Measurements from ENCODE around the gene ZNF397. TPM values are rescaled to one million over a fixed set of nuclear protein-coding genes. Genes with fewer than 3 reads are reported as not detected.

The ZNF397 gene
- total RNA-seq, 2 donors from 2014 or later: 12.5 to 15.0 TPM

DNA sequence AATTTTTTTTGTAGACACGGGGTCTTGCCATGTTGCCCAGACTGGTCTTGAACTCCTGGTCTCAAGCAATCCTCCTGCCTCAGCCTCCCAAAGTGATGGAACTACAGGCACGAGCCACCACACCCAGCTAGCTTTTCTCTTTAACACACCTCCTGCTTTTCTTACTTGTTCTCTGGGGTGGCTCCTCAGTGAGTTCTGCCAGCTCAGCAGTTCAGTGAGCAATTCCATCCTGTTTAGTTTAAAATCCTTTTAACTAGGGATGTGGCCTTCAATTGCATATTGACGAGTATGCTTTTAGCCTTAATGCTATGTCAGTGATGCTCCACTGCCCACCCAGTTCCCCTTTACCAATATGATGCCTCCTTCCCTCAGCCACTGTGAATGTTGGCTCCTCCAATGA is 16.1 kb downstream of the ZNF397 start:
- Mint-ChIP-seq H3K36me3 (peaks cover 37% of the 10 kb centered on the region), H3K27ac (peak overlapping the region in 1 of 2 donors; percentile 36), H3K4me1 (ENCODE audit: low read depth in 2 of 2) (no peaks in the 10 kb centered on the region), H3K4me3 (no peak overlapping the region), H3K27me3 (no peaks in the 10 kb centered on the region), H3K9me3 (peaks cover 20% of the 10 kb centered on the region)
- ATAC-seq: no peak
- no peak for DNase-seq (ENCODE audit: low spot score)

DNA sequence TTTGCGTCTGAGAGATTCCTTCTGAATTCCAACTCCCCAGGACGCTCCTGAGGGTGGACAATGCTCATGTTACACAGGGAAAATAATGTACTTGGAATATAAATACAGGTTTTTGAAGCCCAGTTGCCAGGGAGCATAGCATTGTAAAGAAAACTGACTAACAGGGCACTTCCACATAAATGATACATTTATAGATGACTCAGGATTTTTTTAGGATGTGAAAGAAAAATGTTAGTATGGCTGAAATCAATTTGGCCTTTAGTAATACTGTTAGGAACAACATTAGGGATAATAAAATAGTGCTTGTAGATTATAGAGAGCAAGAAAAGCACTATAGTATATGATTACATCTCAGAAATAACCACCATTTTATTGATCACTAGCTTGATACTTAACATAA is 23.6 kb downstream of the ZNF397 start:
- no peak overlapping the region for H3K27ac Mint-ChIP-seq
- DNase-seq (ENCODE audit: low spot score) (no peak), ATAC-seq (no peak)
- peaks cover 21% of the 10 kb centered on the region for H3K36me3 Mint-ChIP-seq
- no peak overlapping the region for H3K4me3 Mint-ChIP-seq
- peaks cover 13% of the 10 kb centered on the region for H3K9me3 Mint-ChIP-seq
- no peaks in the 10 kb centered on the region for H3K27me3 Mint-ChIP-seq
- H3K4me1 Mint-ChIP-seq (ENCODE audit: low read depth in 2 of 2): peaks cover 31 to 32% of the 10 kb centered on the region in 2 donors

DNA sequence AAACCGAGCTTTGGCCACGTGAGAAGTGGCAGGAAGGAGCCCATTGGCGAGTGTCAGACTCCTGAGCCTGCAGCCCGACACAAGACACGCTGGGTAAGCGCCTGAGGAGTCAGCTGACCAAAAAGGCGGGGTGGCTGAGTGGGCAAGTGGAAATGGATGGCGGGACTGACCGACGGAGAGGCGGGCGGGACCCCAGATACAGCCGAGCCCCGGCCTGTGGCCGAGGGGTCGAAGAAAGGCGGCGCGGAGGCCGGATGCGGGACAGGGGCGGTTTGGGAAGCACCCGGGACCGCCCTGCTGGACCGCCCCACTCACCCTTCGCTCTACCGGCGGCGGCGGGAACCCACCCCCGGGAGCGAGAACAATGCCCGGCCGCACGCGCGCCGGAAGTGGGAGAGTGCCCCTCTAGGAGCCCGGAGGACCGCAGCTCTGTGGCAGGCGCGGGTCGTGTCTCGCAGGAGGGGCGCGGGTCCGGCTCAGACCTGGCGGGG is 26.4 kb downstream of the ZNF397 start:
- ATAC-seq: peak; percentile 86 to 92

DNA sequence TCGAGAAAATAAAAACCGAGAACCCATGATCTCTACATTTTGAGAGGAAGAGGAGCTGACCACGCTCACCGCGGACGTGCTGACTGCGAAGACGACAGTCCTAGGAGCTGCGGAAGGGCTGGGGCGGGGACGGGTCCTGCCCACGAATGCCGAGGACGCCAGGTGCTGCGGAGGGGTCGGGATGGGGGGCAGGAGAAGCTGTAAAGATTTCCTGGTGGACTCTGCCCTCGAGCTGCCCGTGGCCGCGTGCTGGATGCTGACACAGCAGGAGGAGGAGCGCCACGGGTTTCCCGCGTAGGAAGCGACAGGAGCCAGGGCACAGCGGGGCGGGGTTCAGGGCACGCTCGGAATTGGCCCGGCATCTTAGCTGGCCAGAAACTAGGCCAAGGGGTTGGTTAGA is 27.0 kb downstream of the ZNF397 start:
- peak overlapping the region; percentile 96 for H3K4me3 Mint-ChIP-seq
- ATAC-seq (no peak), DNase-seq (ENCODE audit: low spot score) (no peak)
- peaks cover 31 to 32% of the 10 kb centered on the region in 2 donors for H3K4me1 Mint-ChIP-seq (ENCODE audit: low read depth in 2 of 2)
- H3K27ac Mint-ChIP-seq: peak overlapping the region; percentile 84 to 96
- H3K36me3 Mint-ChIP-seq: peaks cover 16% of the 10 kb centered on the region
- H3K27me3 Mint-ChIP-seq: no peaks in the 10 kb centered on the region
- H3K9me3 Mint-ChIP-seq: peaks cover 13% of the 10 kb centered on the region

More for the DNA sequence above, 26.4 kb downstream of the ZNF397 start:
- Mint-ChIP-seq H3K27ac (peak overlapping the region; percentile 84 to 96), H3K27me3 (no peaks in the 10 kb centered on the region), H3K4me1 (ENCODE audit: low read depth in 2 of 2) (peaks cover 31 to 32% of the 10 kb centered on the region in 2 donors), H3K4me3 (peak overlapping the region; percentile 96), H3K9me3 (peaks cover 13% of the 10 kb centered on the region), H3K36me3 (peaks cover 16% of the 10 kb centered on the region)
- DNase-seq (ENCODE audit: low spot score): peak; percentile 78

DNA sequence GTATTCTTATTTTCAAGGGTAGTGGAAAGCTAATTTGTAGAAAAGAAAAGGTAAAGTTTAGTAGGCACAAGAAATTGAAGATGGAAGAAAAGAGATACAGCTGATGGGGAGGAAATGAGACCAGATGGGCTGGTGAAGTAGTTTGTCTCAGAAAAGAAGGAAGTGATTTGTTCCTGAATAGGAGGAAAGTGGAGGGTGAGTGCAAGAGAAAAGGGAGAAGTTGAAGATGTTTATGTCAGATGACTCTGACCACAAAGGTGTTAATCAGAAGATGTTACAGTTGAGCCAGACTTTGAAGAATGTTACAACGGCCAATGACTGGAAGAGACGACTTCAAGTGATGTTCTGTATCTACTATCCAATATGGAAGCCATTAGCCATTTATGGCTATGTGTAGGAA is 28.0 kb downstream of the ZNF397 start:
- Mint-ChIP-seq H3K27ac (peak overlapping the region; percentile 84 to 96), H3K36me3 (peaks cover 16% of the 10 kb centered on the region), H3K4me1 (ENCODE audit: low read depth in 2 of 2) (peaks cover 31 to 32% of the 10 kb centered on the region in 2 donors), H3K27me3 (no peaks in the 10 kb centered on the region), H3K9me3 (peaks cover 13% of the 10 kb centered on the region), H3K4me3 (peak overlapping the region; percentile 96)
- DNase-seq (ENCODE audit: low spot score) (no peak), ATAC-seq (no peak)

DNA sequence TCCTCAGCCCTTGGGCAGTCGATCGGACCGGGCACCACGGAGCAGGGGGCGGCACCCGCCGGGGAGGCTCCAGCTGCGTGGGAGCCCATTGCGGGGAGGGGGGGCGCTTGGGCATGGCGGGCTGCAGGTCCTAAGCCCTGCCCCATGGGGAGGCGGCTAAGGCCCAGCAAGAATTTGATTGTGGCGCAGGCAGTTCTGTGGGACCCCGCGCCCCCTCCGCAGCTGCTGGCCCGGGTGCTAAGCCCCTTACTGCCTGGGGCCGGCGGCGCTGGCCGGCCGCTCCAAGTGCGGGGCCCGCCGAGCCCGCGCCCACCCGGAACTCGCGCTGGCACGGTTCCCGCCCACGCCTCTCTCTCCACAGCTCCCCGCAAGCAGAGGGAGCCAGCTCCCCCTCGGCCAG is 30.8 kb downstream of the ZNF397 start:
- no peak overlapping the region for H3K4me3 Mint-ChIP-seq
- ATAC-seq (no peak), DNase-seq (ENCODE audit: low spot score) (no peak)
- H3K27ac Mint-ChIP-seq: no peak overlapping the region
- H3K4me1 Mint-ChIP-seq (ENCODE audit: low read depth in 2 of 2): peaks cover 21 to 27% of the 10 kb centered on the region in 2 donors
- no peaks in the 10 kb centered on the region for H3K27me3 Mint-ChIP-seq
- peaks cover 14% of the 10 kb centered on the region for H3K9me3 Mint-ChIP-seq
- peaks cover 10% of the 10 kb centered on the region for H3K36me3 Mint-ChIP-seq

DNA sequence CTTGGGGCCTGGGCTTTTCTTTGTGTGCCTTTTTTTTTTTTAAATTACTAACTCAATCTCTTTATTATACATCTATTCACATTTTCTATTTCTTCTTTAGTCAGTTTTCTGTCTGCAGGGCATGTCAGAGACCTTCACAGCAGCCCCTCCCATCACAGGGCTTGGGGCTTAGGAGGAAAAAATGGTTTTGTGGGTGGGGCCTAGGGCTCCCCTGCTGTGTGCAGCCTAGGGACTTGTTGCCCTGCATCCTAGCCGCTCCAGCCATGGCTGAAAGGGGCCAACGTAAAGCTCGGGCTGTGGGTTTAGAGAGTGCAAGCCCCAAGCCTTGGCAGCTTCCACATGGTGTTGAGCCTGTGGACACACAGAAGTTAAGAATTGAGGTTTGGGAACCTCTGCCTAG is 35.4 kb downstream of the ZNF397 start:
- Mint-ChIP-seq H3K27me3 (no peaks in the 10 kb centered on the region), H3K27ac (no peak overlapping the region), H3K9me3 (peaks cover 4% of the 10 kb centered on the region), H3K4me1 (ENCODE audit: low read depth in 2 of 2) (peaks cover 14 to 20% of the 10 kb centered on the region in 2 donors), H3K4me3 (no peak overlapping the region), H3K36me3 (peaks cover 10% of the 10 kb centered on the region)
- DNase-seq (ENCODE audit: low spot score) (no peak), ATAC-seq (no peak)

DNA sequence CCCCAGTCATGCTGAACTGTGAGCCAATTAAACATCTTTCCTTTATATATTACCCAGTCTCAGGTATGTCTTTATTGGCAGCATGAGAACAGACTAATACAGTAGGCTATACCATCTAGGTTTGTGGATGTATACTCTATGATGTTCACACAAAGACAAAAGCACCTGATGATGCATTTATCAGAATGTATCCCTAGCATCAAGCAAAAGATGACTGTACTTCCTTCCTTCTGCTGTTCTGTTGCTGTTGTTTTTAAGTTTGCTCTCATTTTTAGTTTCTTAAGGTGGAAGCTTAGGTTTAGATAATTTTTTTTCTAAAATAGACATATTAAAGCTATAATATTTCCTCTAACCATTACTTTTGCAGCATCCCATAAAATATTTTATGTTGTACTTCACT is 36.8 kb downstream of the ZNF397 start:
- no peak overlapping the region for H3K4me3 Mint-ChIP-seq
- no peak for DNase-seq (ENCODE audit: low spot score)
- ATAC-seq: peak in 1 of 2 donors; percentile 80
- peaks cover 5% of the 10 kb centered on the region for H3K9me3 Mint-ChIP-seq
- peak overlapping the region; percentile 57 to 64 for H3K27ac Mint-ChIP-seq
- H3K4me1 Mint-ChIP-seq (ENCODE audit: low read depth in 2 of 2): peaks cover 22 to 26% of the 10 kb centered on the region in 2 donors
- peaks cover 13% of the 10 kb centered on the region for H3K36me3 Mint-ChIP-seq
- no peaks in the 10 kb centered on the region for H3K27me3 Mint-ChIP-seq

DNA sequence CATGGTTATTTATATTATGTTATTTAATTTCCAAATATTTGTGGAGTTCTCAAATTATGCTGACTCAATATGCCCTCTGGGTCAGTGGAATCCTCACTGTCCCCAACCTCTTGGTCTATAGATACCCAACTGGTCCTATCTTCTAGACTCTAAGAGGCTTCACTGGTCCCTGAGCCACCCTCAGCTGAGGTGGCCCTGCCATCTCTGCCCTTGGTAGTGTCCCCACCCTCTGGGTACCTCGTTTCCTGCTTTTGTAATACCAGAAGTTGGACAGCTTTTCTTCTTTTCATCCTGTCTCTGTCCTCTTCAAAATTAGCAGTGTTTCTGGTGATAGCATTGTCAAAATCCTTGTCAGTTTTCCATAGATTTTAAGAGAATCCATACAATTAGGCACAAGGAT is 37.3 kb downstream of the ZNF397 start:
- ATAC-seq (peak in 1 of 2 donors; percentile 52), DNase-seq (ENCODE audit: low spot score) (no peak)
- H3K27me3 Mint-ChIP-seq: no peaks in the 10 kb centered on the region
- peaks cover 26 to 28% of the 10 kb centered on the region in 2 donors for H3K4me1 Mint-ChIP-seq (ENCODE audit: low read depth in 2 of 2)
- H3K27ac Mint-ChIP-seq: peak overlapping the region; percentile 57 to 64
- peak overlapping the region; percentile 13 for H3K4me3 Mint-ChIP-seq
- H3K9me3 Mint-ChIP-seq: peaks cover 8% of the 10 kb centered on the region
- peaks cover 15% of the 10 kb centered on the region for H3K36me3 Mint-ChIP-seq

DNA sequence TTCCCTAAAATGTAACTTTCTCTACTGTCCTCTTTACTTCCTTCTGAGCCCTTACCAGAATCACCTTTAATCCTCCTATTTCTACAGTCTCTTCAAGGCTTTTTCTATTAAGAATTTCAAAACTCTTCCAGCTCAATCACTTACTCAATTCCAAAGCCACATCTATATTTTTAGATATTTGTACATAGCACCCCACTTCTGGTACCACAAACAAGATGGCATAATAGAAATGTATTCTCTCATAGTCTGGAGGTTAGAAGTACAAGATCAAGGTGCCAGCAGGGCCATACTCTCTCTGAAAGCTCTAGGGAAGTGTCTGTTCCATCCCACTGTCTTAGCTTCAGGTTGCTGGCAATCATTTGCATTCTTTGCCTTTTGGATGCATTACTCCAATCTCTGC is 38.1 kb downstream of the ZNF397 start:
- H3K27me3 Mint-ChIP-seq: no peaks in the 10 kb centered on the region
- ATAC-seq (no peak), DNase-seq (ENCODE audit: low spot score) (no peak)
- peak overlapping the region; percentile 13 for H3K4me3 Mint-ChIP-seq
- peaks cover 15% of the 10 kb centered on the region for H3K36me3 Mint-ChIP-seq
- peaks cover 8% of the 10 kb centered on the region for H3K9me3 Mint-ChIP-seq
- peaks cover 26 to 28% of the 10 kb centered on the region in 2 donors for H3K4me1 Mint-ChIP-seq (ENCODE audit: low read depth in 2 of 2)
- peak overlapping the region; percentile 9 to 57 for H3K27ac Mint-ChIP-seq

DNA sequence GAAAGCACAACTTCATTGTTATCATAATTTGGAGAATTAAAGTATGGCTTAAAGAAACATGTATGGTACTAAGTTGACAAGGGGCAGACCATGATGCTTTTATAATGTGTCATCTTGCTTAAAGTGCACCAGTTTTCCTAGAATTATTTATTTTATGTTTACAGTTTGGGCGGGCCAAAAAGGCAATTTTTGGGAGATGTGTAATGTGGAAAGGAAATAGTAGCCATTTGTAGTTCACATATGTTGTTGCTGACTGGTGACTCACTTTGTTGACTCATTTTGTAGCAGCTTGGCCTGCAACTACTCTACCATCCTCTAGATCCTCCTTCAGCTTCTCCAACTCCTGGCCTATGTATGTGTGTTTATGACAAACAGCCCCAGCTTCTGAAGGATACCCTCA is 41.5 kb downstream of the ZNF397 start:
- H3K4me1 Mint-ChIP-seq (ENCODE audit: low read depth in 2 of 2): peaks cover 21 to 26% of the 10 kb centered on the region in 2 donors
- no peak for DNase-seq (ENCODE audit: low spot score)
- no peaks in the 10 kb centered on the region for H3K27me3 Mint-ChIP-seq
- peaks cover 25% of the 10 kb centered on the region for H3K36me3 Mint-ChIP-seq
- H3K27ac Mint-ChIP-seq: peak overlapping the region; percentile 19 to 35
- peaks cover 4% of the 10 kb centered on the region for H3K9me3 Mint-ChIP-seq
- peak in 1 of 2 donors; percentile 77 for ATAC-seq
- peak overlapping the region; percentile 3 for H3K4me3 Mint-ChIP-seq

DNA sequence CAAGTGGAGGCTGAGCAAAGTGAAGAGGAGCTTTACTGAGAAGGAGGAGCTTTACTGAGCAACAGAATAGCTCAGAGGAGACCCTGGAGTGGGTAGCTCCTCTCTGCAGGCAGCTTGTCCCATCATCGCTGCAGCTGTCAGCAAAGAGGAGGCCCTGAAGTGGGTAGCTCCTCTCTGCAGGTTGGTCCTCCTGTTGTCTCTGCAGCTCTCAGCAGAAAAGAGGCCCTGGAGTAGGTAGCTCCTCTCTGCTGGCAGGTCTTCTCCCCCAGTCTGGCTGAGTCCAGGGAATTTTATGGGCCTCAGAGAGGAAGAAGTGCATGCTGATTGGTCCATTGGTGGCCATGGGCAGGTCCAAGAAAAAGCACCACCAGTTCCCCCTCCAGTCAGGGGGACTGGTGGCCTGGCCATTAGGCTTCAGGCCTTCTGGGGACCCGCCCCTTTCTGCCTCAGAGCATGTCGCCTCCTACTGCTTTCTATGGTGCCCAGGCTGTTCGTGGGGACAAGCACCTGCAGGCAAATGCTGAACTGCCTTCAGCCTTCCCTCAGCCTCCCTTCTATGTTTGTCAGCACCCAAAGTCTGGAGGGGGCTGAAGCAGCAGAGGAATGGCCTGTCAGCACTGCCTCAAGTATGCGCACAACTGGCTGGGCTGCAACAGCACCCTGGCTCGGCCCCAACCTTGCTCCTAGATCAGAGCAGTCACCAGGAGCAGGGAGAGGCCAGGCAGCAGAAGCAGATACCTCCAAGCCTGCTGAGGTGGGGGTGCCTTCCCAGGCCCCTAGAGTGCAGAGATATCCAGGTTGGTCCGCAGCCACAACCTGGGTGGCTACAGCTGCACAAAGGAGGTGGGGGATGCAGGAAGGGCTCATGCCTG is 43.3 kb downstream of the ZNF397 start:
- Mint-ChIP-seq H3K27ac (no peak overlapping the region), H3K4me3 (no peak overlapping the region), H3K27me3 (no peaks in the 10 kb centered on the region), H3K9me3 (peaks cover 4% of the 10 kb centered on the region), H3K36me3 (peaks cover 19% of the 10 kb centered on the region), H3K4me1 (ENCODE audit: low read depth in 2 of 2) (peaks cover 15 to 17% of the 10 kb centered on the region in 2 donors)
- ATAC-seq (no peak), DNase-seq (ENCODE audit: low spot score) (no peak)

DNA sequence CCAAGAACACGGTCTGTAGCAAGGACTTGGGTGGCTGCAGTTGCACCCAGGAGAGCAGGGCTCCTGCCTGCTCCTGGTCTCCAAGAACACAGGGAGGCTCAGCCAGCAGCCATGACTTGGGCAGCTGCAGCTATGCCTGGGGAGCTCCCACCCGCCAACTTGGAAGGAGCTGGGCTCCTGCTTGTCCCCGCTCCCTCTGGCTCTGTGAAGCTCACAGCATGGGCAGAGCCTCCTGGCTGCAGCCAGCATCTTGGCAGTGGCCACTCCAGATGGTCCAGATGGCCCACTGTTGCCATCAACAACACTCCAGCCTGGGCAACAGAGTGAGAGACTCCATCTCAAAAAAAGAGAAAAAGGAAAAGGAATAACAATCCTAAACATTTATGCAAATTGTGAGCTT is 44.0 kb downstream of the ZNF397 start:
- Mint-ChIP-seq H3K27ac (no peak overlapping the region), H3K36me3 (peaks cover 20% of the 10 kb centered on the region), H3K9me3 (peaks cover 4% of the 10 kb centered on the region), H3K4me1 (ENCODE audit: low read depth in 2 of 2) (peaks cover 19 to 20% of the 10 kb centered on the region in 2 donors), H3K4me3 (no peak overlapping the region), H3K27me3 (no peaks in the 10 kb centered on the region)
- DNase-seq (ENCODE audit: low spot score) (no peak), ATAC-seq (no peak)

DNA sequence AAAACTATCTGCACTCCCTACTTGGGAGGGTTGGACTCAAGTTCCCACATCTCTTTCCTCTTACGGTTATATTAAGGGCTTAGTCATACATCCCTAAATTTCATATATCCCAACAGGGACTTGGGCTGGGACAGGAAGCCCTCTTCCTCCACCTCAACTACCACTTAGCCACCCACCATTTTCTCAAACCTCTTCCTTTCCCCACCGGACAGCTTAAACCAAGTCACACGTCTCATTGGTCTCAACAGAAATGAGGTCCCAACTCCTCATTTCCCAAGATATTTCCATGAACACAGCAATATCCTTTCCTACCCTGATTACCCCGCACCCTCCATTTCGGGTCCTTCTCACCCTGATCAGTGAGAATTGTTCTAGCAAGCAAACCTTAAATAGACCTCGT is 48.5 kb downstream of the ZNF397 start:
- peak overlapping the region; percentile 95 to 99 for H3K27ac Mint-ChIP-seq

More for the DNA sequence above, 48.5 kb downstream of the ZNF397 start:
- Mint-ChIP-seq H3K4me3 (peak overlapping the region; percentile 100), H3K9me3 (peaks cover 2% of the 10 kb centered on the region), H3K27me3 (no peaks in the 10 kb centered on the region), H3K4me1 (ENCODE audit: low read depth in 2 of 2) (peaks cover 31 to 39% of the 10 kb centered on the region in 2 donors), H3K36me3 (peaks cover 29% of the 10 kb centered on the region)
- DNase-seq (ENCODE audit: low spot score) (no peak), ATAC-seq (no peak)

All from natural killer cell treated with Interleukin-12 subunit alpha and Interleukin-12 subunit beta and Interleukin-15 and Interleukin-18, amount 100 ng/mL, for 72 hours (primary cell).